ENCODE results near the gene UAP1.

UAP1 gene

DNA sequence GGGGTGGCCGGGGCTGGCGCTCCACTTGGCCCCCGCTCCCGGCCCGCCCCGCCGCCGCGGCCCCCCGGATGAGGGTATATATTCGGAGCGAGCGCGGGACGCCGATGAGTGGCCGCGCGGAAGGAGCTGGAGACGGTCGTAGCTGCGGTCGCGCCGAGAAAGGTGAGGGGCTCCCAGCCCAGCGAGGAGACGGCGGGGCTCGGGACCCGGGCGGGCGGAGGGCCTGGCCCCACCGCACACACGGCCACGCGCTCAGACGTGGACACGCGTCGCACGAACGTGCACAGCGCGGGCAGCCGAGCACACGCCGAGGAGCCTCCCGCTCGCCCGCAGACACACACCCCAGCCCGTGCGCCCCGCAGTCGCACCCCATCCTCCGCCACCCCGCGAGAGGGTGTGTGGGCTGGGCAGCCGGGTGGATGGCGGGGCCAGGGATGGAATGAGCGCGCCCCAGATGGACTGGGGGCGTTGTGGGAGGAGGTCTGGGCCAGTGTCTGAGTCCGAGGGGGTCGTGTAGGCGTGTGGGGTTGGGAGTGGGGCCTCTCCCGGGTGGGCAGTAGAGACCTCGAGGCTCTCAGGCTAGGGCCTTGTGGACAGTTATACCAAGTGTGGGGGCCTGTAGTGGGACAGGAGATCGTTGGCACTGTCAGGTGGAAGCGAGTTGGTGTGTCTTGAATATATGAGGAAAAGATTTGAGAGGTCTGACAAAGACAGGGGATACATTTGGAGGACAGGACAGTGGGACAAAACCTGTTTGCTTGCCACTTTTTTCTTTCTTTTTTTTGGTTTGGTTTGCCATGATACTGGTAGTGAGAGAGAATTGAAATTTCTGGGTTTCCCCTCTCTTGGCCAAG lies at the start of gene UAP1:
Gene UAP1, plus strand, starts transcription at position 107 of the 854 bp plus-strand sequence. CDS start 4,347 bp downstream, outside the sequence.
- no peak for DNase-seq

DNA sequence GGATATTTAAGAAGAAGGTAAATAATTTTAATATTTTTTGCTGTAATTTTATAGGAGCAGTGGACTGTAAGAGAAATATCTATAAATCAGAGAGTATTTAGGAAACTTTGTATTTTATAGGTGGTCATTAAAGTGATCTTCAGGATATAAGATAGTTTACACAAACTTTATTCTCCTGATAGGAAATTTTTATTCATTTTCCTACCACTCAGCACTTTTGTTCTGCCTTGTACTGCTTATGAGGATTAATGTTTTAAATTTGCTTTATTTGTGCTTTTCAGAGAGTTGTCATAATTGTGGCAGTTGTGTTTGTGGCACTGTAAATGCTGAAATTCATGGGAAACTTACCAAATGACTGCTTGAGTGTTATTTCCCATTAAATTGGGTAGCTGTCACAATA lies 34.2 kb upstream of the UAP1 start:
- DNase-seq = no peak

DNA sequence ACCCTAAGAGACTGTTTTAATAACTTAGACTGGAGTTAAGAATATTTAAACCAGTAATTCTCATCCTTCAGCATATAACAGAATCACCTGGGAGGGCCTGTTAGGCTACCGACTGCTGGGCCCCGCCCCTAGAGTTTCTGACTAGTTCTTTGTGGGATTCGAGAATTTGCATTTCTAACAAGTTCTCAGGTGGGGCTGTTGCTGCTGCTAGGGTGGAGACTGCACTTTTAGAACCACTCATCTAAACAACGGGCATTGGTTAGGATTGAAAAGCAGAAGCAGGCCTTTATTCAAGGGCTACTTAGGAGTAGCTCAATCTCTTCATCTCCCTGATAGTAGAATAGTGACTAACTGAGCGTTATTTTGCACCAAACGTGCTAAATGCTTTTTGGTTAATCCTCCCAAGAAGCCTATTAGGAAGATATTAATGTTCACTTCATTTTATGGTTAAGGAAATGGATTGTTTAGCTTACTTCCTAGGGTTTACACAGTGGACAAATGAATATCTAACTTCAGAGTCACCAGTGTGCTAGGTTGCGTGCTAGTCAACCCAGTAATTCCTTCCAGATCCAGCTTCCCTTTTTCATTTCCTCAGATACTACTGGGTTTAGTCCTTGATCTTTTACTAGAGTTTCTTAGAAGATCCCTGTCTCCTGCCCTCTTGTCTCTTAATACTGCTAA lies 31.1 kb upstream of the UAP1 start:
- DNase-seq = no peak

DNA sequence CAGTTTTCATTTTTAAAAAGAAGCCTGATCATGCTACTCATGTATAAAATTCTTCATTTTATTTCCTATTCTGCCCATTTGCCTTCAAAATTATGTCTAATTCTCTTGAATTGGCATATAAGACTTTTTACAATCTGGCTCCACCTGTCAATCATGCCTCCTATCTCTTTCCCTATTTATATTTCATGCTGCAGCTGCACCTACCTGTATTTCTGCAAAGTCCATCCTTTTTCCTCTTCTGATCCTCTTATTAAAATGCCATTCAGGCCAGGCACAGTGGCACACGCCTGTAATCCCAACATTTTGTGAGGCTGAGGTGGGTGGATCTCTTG lies 30.6 kb upstream of the UAP1 start:
- no peak for DNase-seq

DNA sequence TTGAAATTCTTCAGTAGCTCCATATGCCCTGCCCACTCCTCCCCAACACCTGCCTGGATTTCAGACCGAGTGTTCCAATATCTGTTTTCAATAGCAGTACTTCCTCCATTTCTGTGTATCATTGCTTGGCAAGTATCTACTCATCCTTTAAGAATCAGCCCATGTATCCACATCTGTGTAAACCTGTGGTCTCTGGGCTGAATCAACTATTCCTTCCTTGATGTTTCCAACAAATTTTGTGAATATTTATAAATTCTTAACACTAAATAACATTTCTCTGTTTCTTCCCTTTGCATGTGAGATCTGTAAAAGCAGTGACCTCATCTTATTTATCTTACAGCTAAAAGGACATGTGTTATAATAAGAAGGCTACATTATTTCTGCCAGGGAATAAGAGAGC lies 26.0 kb upstream of the UAP1 start:
- DNase-seq = no peak

DNA sequence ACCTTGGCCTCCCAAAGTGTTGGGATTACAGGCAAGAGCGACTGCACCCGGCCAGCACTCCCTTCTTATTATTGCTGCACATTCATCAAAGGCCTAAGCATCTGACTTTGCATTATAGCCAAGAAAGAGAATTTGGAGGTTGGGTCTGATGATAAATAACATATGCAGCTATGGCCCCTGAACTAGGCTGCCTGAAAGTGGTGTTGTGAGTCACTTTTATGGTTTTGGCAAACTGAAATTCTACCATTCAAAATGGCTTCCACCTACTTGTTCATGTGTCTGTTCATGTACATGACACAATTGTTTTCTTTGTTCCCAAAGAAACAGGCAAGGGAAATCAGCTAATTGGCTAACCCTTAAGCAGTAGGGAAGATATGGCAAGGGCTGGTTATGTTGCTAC lies 25.0 kb upstream of the UAP1 start:
- DNase-seq = no peak

DNA sequence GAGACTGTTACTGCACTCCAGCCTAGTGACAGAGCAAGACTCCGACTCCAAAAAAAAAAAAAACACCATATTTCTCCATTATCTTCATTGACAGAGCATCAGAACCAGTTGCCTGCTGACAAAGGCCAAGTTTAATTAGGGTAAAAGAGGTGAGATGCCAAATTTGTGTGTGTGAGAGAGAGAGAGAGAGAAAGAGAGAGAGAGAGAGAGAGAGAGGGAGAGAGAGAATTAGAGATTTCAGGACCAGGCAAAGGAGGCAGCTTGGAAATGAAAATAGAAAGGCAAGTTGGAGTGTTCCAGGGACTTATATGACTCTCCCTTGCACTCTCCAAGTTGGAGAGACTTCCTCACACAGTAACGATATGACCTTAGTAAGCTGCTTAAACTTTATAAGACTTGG lies 24.3 kb upstream of the UAP1 start:
- no peak for DNase-seq

DNA sequence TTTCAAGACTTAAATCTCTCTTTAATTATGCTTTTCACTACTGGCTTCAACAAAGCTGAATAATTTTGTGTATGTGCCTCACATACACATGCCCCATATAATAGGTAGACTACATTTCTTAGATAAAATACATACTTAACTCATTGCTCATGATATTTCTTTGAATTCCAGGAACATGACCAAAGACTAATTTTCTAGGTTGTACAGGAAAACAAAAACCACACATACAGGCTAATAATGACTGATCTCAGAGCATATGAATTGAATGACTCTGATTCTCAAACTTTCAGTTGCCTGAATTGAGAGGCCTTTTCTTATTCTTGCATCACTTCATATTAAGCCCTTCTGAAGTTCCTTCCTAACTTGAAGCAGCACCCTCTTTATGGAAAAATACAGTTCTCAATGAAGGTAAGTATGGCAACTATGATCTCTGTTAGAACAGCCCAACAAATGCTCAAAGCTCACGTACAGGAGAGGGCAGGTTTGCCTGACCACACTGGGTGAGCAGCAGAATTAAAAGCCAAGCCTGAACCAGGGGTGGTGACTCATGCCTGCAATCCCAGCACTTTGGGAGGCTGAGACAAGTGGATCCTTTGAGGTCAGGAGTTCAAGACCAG lies 22.6 kb upstream of the UAP1 start:
- no peak for DNase-seq

DNA sequence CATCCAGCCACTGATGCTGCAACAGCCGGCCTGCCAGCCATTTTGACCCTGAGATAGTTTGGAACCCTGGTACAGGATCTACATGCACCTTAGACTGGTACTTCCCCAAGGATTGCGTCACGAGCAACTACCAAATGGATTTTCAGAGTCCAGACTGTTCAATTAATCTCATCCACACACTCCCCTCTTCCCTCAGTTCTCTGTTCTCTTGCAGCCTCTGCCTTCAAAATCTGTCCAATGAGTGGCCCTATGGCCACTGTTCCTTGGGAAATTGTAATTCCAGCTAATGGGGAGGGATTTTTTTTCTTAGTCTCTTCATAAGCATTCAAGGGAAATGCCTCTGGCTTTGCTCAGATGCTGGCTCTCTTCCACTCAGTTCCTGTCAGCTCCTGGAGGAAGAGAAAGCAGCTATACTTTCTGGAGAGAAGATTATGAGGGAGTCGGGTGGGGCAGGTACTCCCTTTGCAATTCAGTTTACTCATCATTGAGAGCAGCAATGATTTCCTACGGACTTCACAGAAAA lies 19.8 kb upstream of the UAP1 start:
- no peak for DNase-seq

DNA sequence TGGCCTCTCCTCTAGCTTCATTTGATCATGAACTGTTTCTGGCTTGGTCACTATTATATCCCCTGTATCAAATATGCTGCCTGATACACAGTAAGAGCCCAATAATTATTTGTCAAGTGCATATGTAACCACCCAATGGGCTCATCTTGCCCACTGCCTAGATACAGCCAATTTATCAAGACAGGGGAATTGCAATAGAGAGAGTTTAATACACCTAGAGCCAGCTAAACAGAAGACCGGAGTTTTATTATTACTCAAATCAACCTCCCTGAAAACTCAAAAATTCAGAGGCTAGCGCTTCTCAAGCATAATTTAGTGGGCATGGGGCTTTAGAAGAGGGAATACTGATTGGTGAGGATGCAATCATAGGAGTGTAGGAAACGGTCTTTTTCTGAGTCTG lies 18.3 kb upstream of the UAP1 start:
- DNase-seq = no peak

DNA sequence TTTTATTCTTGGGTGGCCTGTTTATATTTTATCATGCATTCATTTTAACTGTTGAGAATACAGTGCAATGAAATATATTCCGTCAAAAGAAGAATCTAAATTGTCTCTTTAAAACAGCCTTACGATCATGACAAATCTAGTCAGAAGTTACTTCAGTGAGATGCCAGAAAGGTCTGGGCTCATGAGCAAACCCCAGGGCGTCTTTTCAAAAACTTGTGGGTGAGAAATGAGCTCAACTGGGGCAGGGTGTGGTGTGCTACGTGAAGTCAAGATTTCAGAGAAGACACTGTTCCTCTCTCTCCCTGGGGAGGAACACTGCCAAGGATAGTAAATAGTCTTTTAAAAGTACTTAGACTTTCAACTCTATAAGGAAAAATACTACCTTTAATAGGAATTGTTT lies 13.4 kb upstream of the UAP1 start:
- no peak for DNase-seq

DNA sequence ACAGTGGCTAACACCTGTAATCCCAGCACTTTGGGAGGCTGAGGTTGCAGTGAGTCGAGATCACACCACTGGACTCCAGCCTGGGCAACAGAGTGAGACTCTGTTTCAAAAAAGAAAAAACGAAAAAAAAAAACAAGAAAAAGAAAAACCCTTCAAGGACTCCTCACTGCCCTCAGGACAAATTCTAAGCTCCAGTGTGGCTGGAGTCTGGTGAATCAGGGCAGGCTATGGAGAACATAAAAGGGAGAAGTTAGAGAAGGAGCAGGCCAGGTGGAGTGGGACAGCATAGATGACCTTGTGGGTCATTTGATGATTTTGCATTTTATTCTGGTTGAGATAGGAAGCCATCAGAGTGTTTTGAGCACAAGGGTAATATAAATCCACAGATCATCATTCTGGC lies 12.5 kb upstream of the UAP1 start:
- no peak for DNase-seq

DNA sequence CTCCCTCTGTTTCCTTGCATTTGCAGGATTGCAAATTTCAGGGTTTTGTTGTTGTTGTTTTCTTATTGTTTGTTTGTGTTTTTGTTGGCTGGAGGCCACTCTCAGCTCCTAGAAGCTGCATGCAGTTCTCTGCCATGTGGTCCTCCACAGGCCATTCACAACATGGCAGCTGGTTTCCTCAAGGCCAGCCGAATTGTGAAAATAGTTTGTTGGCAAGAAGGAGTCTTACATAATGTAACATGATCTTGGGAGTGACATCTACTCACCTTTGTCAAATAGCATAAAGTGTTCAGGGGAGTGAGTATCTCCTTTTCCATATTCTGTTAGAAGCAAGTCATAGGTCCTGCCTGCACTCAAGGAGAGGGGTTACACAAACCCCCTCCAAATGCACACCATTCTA lies 10.6 kb upstream of the UAP1 start:
- no peak for DNase-seq

DNA sequence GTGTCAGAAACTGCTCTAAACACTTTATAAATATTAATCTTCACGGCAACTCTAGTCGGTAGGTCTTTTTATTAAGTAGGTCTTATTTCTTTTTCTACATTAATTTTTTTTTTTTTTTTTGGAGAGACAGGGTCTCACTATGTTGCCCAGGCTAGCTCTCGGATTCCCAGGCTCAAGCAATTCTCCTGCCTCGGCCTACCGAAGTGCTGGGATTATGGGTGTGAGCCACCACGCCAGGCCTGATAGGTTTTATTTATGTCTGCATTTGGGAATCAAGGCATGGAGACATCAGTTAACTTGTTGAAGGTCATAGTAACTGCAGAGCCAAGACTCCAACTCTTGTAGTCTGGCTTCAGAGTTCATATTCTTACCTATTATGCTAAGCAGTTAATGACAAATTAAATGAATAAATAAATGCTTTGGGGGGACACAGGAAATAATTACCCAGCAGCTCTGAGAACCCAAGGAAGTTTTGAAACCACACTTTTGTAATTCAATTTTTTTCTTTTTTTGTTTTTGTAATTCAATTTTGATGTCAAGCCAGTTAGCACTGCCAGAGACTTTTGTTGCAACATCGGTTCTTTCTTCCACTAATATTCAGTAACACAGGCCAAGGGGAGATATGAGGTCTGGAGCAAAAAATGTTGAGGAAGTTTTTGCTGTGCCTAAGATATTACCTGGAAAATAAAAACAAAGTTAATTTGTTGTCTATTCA lies 9.4 kb upstream of the UAP1 start:
- DNase-seq = no peak

DNA sequence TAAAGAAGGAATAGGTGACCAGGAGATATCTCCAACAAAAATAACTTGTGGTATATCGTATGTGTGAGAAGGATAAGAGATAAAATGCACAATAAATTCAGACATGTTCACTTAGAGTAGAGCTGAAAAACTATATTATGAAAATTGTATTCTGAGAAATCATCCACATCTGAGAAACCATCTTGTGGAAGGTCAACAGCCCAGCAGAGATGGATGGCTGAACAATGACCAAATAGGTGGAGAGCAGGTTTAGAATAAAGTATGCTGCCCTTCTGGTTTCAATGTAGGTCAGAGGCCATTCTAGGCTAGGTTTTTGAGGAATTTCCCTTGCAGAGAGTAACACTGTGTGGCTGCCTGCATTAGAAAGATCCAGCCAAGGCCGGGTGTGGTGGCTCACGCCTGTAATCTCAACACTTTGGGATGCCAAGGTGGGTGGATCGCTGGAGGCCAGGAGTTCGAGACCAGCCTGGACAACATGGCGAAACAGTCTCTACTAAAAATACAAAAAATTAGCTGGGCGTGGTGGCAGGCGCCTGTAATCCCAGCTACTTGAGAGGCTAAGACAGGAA lies 8.8 kb upstream of the UAP1 start:
- no peak for DNase-seq

DNA sequence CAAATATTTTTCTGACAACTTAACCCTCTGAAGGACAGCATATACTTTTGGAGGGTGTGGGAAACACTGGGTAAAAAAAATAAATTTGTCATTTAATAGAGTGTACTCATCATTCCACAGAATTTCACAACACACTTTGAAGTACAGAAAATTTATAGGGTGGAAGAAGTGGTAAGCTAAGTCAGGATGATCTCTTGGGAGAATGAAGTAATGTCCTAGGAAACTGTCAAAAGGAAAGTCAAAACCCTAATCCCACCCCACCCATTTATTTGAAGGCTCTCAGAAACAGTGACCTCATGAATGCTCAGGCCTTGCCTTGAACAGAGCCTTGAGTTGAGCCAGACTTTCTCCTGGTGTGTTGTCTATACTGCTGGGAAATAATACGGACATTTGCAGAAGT lies 7.3 kb upstream of the UAP1 start:
- DNase-seq = no peak

DNA sequence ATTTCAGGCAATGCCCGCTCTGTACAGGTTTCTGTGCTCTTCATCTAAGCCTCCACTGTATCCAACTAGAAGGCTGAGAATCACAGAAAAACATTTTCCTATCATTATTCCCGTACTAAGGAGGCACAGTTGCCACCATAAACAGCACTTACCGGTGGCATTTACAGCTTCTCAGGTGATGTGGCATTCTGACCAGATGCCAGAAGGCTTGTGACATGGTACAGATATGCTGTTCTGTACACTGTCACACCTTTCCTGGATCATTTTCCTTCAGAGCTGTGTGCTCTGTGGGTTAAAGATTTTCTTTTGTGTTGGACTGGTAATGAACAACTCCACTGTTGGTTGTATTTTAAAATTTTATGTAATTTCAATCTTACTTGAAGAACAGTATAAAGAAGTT lies 4.0 kb upstream of the UAP1 start:
- no peak for DNase-seq

DNA sequence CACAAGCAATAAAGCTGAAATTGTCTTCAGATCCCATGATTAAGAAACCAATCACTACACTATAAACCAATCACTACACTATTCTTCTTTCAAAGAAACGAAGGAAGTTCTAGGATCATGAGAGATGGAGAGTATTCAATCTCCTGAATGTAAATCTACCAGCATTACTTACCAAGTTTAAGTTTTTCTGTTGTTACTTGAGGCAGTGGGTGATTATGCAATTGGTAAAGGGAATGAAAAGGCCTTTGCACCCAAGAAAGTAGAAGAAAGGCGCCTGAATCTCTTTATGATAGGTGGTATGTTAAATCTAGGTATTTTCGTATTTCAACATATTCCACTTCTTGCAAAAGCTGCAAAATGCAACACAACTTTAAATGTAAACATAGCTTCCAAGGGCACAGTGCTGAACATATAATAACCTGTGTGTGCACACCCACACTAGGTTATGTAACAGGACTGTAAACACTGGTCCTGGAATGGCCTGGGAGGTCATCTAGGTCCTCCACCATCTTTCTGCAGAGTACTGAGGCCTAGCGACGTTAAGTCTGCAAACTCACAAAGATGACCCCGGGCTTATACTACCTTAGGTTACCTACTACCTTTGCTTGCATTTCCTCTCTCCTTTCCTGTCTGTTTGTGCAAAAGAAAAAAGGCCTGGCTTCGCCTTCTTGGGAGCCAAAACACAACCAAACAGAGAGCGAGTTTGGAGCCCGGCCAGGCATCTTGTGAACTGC lies 1.1 kb upstream of the UAP1 start:
- DNase-seq = peak; percentile 25

DNA sequence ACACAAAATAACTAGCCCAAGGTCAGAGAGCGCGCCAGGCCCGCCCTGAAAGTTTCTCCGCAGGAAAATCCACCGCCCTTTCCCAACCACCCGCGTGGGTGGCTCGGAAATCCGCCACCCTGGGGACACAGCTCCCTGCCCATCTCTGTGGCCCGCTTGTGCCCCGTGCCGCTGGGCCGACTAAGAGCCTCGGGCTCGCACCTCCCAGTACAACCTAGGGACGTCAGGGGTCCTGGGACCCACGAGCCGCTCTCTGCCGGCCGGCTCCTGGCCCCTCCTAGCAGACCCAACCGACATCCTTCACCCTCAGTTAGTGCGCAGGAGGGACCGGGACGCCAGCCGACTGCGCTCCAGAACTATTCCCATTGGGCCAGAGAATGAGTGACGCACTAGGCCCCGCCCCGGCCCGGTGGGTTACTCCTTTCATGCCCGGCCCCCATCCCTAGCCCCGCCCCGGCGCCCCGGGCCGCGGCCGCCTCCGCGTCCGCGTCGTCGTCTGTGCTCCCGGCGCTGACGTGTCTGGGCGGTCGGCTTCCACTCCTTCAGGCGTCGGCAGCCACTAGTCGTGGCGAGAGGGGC lies 396 bp upstream of the UAP1 start:
- DNase-seq = peak; percentile 96

DNA sequence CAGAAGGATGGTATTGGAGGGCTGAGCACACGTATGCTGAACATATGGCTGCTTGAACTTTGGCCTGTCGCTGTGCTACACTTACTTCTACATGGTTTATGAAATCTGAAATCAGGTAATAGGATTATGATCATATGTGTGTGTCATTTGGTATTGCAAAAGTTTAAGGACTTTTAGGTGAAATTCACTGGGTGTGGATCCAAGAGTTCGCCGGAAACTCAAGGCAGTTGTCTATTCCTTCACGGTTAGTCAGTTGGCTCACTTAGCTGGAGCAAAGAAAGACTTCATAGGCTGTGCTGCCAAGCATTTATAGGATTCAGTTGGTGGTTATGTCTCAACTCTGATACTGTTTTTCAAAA lies 927 bp downstream of the UAP1 start:
- DNase-seq = no peak

DNA sequence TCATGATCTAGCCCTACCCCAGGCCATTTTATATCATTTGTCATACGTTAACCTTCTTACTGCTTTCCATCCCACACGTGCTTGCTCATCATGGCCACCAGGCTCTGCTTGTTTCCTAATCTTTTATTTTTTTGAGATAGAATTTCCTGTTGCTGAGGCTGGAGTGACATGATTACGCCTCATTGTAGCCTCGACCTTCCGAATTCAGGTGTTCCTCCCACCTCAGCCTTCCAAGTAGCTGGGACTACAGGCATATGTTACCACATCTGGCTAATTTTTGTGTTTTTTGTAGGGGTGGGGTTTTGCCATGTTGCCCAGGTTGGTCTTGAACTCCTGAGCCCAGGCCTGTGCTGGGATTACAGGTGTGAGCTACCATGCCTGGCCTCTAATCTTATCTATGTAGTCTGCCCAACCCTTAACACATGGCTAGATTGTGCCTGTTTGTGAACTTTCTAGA lies 3.3 kb downstream of the UAP1 start:
- no peak for DNase-seq

DNA sequence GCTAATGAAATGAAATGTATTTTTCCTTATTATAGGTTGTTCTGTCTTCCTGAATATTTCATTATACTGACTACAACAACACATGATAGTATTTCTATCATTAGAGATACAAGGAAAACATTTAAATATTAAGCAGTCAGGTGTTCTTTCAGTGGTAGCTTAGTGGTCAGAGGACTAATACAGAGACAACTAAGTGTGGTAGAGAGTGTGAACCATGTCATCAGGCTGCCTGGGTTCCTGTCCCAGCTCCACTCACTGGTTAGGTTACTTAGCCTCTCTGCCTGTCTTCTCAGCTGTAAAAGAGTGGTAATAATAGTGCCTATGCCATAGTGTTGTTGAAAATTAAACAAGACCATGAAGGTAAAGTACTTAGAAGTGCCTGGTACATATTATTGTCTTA lies 3.9 kb downstream of the UAP1 start:
- DNase-seq = no peak

Measured in NCI-H774 (cell line).